Measurements from ENCODE around the gene DLG1. TPM values are rescaled to one million over a fixed set of nuclear protein-coding genes. Genes with fewer than 3 reads are reported as not detected.
A peak's percentile ranks its signal among the peaks of the same experiment; 100 is the strongest.

Gene DLG1
- total and polyA plus RNA-seq, 4 donors: 12.7 to 51.2 (median 22.3) TPM

GRCh38 chr3:197001972-197002700, 296.3 kb downstream of the DLG1 start:
- Histone ChIP-seq H3K4me3 (ENCODE audit: low read depth in 1 of 3, low read length in 3 of 3) (peak overlapping the region in 1 of 3 donors; percentile 86), H3K27me3 (ENCODE audit: control insufficient read depth in 4 of 4, insufficient read depth in 4 of 4, low read length in 3 of 4) (no peaks in the 10 kb centered on the region), H3K27ac (ENCODE audit: low read depth in 1 of 2, low read length in 2 of 2) (peak overlapping the region; percentile 56 to 57), H3K36me3 (ENCODE audit: control insufficient read depth in 4 of 4, insufficient read depth in 3 of 4, low read depth in 1 of 4, low read length in 3 of 4) (no peaks in the 10 kb centered on the region), H3K4me1 (ENCODE audit: control insufficient read depth in 4 of 4, insufficient read depth in 4 of 4, low read length in 3 of 4) (peaks cover 0 to 4% (median 4%) of the 10 kb centered on the region in 4 donors), H3K9me3 (ENCODE audit: control insufficient read depth in 4 of 4, low read length in 3 of 4) (no peaks in the 10 kb centered on the region), H3K9ac (ENCODE audit: low read depth in 1 of 2, low read length in 2 of 2) (no peak overlapping the region)
- 50% methylated on average over 55 of the region's 55 CpGs for WGBS
- DNase-seq (ENCODE audit: low spot score): no peak
- TF ChIP-seq TAF1 (conservative IDR thresholded peaks at IDR 0.05): no peak
- TF ChIP-seq YY1 (IDR thresholded peaks at IDR 0.05): no peak
- TF ChIP-seq NR2F2 (IDR thresholded peaks at IDR 0.05): no peak
- no peak for TF ChIP-seq HNF4A (conservative IDR thresholded peaks at IDR 0.05)
- TF ChIP-seq EGR1 (IDR thresholded peaks at IDR 0.05; ENCODE audit: low read depth in 2 of 2): no peak
- no peak for TF ChIP-seq SP1 (IDR thresholded peaks at IDR 0.05)
- TF ChIP-seq RXRA (IDR thresholded peaks at IDR 0.05): no peak
- TF ChIP-seq FOXA2 (IDR thresholded peaks at IDR 0.05): no peak
- no peak for TF ChIP-seq RAD21 (IDR thresholded peaks at IDR 0.05)
- no peak for TF ChIP-seq FOXA1 (IDR thresholded peaks at IDR 0.05)

- Histone ChIP-seq H3K36me3 (ENCODE audit: control insufficient read depth in 4 of 4, insufficient read depth in 3 of 4, low read depth in 1 of 4, low read length in 3 of 4) (no peaks in the 10 kb centered on the region), H3K9ac (ENCODE audit: low read depth in 1 of 2, low read length in 2 of 2) (no peak overlapping the region), H3K27me3 (ENCODE audit: control insufficient read depth in 4 of 4, insufficient read depth in 4 of 4, low read length in 3 of 4) (no peaks in the 10 kb centered on the region), H3K4me1 (ENCODE audit: control insufficient read depth in 4 of 4, insufficient read depth in 4 of 4, low read length in 3 of 4) (peaks cover 0 to 4% (median 4%) of the 10 kb centered on the region in 4 donors), H3K4me3 (ENCODE audit: low read depth in 1 of 3, low read length in 3 of 3) (no peak overlapping the region), H3K27ac (ENCODE audit: low read depth in 1 of 2, low read length in 2 of 2) (no peak overlapping the region), H3K9me3 (ENCODE audit: control insufficient read depth in 4 of 4, low read length in 3 of 4) (no peaks in the 10 kb centered on the region)
- TF ChIP-seq EGR1 (IDR thresholded peaks at IDR 0.05; ENCODE audit: low read depth in 2 of 2): no peak
- TF ChIP-seq REST (IDR thresholded peaks at IDR 0.05): no peak
- TF ChIP-seq FOXA1 (IDR thresholded peaks at IDR 0.05): no peak
- no peak for TF ChIP-seq JUND (IDR thresholded peaks at IDR 0.05)
- TF ChIP-seq SP1 (IDR thresholded peaks at IDR 0.05): no peak
- no peak for TF ChIP-seq HNF4G (IDR thresholded peaks at IDR 0.05)
- no peak for TF ChIP-seq GABPA (IDR thresholded peaks at IDR 0.05 in 1 of 2, conservative IDR thresholded peaks at IDR 0.05 in 1 of 2)
- no peak for TF ChIP-seq MAX (IDR thresholded peaks at IDR 0.05)
- TF ChIP-seq ATF3 (IDR thresholded peaks at IDR 0.05): no peak
- TF ChIP-seq FOXA2 (IDR thresholded peaks at IDR 0.05): no peak
- TF ChIP-seq YY1 (IDR thresholded peaks at IDR 0.05): no peak
- no peak for TF ChIP-seq RAD21 (IDR thresholded peaks at IDR 0.05)
- TF ChIP-seq TAF1 (conservative IDR thresholded peaks at IDR 0.05): no peak
- TF ChIP-seq RXRA (IDR thresholded peaks at IDR 0.05): no peak
- TF ChIP-seq CTCF (IDR thresholded peaks at IDR 0.05; ENCODE audit: low read depth, low read length, missing input control): no peak
- WGBS: 97% methylated on average over 20 of the region's 20 CpGs
- no peak for DNase-seq (ENCODE audit: low spot score)
Measured at GRCh38 chr3:197001106-197001971, 297.1 kb downstream of the DLG1 start.

All from liver (tissue), 9 donors.